Measurements from ENCODE around the gene RIN3.

Gene RIN3

DNA sequence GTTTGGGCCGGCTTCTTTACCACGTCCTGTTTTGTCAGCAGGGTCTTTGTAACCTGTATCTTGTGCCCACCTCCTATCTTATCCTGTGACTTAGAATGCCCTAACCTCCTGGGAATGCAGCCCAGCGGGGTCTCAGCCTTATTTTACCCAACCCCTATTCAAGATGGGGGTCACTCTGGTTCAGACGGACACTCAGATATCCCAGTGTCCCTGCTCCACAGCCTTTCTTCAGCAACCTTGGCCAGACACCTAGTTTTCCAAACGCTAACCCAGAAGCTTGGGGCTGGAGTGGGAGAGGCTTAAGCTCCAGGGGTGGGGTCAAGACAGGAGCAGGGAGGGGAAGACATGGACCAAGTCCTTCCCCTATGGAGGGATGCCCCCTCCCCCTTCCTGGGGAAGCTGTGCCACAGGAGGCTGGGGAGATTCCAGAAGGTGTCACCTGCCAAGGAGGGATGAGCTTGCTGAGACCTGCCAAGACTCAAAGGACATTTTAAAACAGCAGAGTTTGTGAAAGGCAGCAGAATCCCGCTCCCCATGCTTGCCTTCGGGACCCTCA is 62.2 kb downstream of the RIN3 start:
- DNase-seq = no peak

DNA sequence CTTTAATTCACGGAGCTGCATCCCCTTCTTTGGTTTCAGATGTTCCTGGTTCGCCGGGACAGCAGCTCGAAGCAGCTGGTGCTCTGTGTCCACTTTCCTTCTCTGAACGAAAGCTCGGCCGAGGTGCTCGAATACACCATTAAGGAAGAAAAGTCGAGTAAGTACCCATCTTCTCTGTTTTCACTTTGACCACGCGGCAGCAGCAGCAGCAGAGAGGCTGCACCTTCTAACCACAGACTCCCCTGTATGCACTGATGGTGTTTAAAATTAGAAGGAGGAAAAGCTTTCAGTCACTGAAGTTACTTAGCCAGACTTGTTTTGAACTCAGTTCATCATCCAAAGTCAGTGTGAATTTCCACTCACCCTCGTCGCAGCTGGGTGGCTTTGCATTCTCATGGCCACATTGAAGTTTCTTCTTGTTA is 63.8 kb downstream of the RIN3 start:
- no peak for DNase-seq

DNA sequence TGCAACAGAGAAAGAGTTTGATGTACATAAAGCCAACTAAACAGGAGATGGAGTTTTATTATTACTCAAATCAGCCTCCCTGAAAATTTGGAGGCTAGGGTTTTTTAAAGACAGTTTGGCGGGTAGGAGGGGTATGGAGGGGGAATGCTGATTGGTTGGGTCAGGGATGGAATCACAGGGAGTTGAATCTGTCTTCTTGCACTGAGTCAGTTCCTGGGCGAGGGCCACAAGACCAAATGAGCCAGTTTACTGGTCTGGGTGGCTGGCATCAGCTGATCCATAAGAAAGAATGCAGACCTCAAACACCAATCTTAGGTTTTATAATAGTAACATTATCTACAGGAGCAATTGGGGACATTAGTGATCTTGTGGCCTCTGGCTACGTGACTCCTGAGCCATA is 64.9 kb downstream of the RIN3 start:
- peak; percentile 48 for DNase-seq

GRCh38 chr14:92579244-92579936 is 65.8 kb downstream of the RIN3 start:
- peak; percentile 16 for DNase-seq

- no peak for DNase-seq
These were observed 67.6 kb downstream of the RIN3 start for GRCh38 chr14:92581206-92581605.

DNA sequence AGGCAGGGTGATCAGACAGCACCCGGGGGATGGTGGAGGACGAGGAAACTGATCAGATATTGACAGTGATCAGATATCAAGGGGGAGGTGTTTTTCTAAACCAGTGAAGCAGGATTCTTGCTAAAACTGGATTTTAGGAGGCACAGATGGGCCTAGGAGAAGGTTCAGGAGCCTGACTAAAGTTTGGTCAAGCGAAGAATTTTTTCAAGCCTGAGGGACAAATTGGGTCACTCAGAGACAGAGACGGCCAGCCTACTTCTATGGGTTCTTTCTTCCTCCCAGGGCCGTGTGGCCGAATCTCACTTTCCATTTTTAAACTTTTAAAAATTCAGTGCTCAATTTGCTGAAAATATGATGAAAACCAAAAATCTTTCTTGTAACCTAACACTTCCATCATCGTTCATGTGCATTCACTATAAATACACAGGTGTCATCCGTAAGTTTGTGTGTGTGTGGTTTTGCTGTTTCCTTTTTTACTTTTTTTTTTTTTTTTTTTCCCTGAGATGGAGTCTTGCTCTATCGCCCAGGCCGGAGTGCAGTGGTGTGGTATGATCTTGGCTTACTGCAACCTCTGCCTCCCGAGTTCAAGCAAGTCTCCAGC is 68.5 kb downstream of the RIN3 start:
- no peak for DNase-seq

- no peak for DNase-seq
These were observed 69.3 kb downstream of the RIN3 start for GRCh38 chr14:92582706-92583452.

DNA sequence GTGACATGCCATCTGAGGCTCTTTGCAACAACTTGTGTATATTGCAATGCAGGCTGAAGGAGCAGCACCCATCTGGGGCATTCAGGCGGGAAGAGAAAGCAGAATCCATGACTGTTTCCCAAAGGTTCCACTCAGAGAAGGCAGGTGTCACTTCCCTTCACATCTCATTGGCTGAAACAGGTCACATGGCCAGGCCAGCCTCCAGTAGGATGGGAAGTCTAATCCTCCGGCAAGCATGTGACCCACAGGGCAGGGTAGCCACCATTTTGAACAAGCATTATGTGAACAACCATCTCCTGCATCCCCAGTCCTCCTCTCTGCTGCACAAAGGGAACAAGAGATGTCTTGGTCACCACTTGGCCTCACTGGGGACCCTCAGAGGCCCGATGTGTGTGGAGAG is 70.6 kb downstream of the RIN3 start:
- DNase-seq = no peak

DNA sequence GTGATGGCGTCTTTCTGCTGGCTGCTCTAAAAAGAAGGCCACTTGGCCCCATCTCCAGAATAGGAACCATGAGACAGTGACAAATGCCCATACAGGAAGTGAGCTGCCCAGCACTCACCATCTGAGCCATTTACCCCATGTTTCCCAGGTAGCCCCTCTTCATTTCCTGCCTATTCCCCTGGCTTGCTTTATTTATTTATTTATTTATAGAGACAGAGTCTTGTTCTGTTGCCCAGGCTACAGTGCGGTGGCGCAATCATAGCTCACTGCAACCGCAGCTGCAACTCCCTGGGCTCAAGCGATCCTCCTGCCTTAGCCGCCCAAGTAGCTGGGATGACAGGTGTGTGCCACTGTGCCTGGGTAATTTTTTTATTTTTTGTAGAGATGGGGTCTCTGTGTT is 71.2 kb downstream of the RIN3 start:
- DNase-seq = no peak

DNA sequence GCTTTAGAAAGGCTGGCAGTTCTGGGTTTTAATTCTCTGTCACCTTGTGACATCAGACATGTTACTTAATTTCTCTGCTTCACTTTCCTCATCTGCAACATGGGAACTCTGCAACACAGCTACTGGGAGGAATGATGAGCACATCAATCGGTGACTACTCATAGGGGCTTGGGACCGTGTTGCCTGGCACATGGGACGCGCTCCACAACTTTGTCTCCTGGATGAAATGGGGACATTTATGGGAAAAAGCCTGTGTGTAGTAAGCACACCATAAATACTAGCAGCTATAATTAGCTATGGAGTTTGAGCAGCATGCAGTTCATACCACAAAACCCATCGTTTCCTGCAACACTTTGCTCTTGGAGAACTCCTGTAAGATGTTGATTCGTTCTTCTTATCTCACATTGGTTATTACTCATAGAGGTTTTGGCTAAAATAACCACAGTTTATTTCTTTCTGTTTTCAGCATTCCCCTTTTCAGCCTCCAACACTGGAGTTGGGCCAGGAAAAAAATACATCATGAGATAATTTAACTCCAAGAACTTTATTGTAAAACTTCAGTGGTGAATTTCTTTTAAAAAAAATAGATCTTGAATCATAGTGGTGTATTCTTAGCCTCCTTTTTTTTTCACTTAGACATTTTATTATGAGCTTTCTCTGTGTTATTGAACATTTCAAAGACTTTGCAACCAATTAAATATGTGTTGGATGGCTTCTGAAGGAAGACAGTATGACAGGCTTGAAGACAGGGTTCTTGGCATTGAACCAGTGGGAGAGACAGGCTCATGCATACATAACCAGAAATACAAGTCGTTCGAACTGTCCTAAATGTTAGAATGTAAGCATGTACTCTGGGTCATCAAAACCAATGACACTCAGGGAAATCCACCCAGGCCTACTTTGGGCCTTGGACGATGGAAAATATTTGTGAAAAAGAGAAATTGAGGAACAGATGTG is 72.7 kb downstream of the RIN3 start:
- peak; percentile 97 for DNase-seq

DNA sequence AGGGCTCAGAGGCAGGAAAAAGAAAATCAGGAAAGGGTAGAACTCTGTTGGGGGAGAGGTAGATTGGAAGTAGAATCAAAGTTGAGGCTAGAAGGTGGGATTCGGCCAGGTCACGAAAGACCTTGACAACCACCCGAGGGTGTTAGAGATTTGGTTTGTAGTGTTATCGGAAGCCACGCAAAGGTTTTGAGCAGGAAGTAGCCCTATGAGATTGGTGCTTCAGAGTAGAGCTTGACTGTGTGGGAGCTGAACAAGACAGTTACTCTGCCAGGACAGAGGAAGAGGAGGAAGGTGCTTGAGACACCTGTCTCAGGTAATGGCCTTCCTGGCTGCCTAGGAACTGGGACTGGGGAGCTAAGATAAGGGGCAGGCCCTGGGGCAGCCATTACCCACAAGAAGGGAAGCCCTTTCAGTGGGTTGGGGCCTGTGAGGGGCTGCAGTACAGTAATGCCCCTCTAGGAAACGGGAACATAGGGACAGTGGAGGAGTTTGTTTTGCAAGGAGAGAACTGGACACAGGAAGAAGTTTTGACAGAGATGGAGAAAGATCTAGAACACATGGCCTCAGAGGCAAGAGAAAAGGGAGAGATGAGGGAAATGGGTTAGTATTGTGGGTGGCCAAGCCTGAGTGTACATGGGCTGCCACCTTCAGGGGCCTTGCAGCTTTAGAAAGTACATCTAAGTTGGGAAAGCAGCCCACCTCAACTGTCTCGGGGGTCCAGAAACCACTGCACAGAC is 73.5 kb downstream of the RIN3 start:
- no peak for DNase-seq

DNA sequence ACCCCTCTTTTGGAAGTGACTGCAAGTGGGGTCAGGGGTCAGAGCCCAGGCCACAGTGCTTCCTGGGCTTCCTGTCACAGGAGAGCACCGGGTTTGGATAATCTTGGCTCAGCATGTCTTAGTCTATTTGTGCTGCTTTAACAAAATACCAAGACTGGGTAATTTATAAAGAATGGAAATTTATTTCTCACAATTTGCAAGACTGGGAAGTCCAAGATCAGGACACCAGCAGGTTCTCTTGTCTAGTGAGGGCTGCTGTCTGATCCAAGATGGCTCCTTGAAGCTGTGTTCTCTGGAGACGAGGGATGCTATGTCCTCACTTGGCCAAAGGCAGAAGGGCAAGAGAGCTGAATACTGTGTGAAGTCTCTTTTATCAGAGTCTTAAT is 74.1 kb downstream of the RIN3 start:
- DNase-seq = no peak

DNA sequence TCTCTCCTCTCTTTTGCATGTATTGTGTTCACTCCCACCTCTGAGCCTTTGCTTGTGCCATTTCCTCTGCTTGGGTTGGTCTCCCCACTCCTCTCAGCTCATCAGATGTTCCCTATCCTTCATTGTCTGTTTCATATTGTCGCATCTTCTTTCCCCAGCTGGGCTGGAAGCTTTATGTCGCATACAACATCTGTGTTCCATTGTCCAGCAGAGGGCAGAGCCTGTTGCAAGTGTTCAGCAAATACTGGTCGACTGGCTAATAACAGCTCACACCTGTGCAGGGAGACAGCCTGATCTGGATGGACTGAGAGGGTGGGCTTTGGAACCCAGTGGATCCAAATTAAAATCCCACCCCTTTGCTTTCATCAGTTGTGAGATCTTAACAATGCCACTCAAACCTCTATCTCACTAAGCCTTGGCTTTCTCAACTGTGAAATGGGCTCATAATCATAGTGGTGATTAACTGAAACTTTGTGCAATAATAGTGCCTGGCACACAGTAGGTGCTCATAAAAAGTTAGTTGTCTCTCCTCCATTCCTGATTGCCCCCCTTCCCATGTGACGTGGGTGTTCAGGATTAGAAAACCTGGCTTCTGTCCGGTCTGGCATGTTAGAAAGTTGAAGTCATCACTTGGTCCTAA is 75.8 kb downstream of the RIN3 start:
- DNase-seq = no peak

GRCh38 chr14:92590176-92590575 is 76.6 kb downstream of the RIN3 start:
- no peak for DNase-seq

DNA sequence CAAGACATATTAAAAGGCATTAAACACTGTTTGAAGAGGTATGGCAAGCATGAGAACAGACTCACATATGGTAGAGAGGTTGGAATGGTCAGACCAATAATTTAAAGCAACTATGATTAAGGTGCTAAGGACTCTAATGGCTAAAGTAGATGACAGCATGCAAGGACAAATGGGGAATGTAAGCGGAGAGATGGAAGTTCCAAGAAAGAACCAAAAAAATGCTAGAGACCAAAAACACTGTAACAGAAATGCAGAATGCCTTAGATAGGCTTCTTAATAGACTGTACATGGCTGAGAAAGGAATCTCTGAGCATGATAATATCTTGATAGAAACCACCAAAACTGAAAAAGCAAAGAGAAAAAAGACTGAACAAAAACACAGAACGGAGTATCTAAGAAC is 77.4 kb downstream of the RIN3 start:
- DNase-seq = no peak

- DNase-seq = no peak
These were observed 77.8 kb downstream of the RIN3 start for GRCh38 chr14:92591346-92591745.

GRCh38 chr14:92595267-92595666 is 81.7 kb downstream of the RIN3 start:
- DNase-seq = no peak

DNA sequence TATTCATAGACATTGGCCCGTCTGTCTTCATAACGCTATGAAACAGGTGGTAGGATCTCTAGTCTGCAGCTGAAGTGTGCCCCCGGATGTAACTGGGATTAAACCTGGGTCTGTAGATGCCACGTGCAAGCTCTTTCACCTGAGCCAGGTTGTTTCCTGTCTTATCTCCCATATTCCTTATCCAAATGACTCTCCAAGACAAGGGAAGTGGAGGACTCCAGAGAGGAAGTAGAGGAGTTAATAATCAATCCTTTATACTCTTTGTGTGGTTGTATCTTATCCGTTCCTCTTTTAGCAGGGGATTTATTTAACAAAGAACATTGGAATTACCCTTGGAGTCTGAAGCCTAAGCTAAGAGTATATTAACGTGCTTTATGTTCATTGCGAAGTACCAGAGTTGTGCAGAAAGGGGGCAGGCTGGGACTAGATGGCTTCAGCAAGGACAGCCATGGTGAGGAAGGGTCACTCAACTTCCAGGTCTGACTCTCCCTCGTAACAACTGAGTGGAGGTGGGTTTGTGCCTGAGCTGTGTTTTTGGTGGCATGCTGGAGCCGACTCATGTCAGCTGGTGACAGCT is 82.8 kb downstream of the RIN3 start:
- no peak for DNase-seq

- DNase-seq = no peak
These were observed 84.6 kb downstream of the RIN3 start for GRCh38 chr14:92597906-92598905.

DNA sequence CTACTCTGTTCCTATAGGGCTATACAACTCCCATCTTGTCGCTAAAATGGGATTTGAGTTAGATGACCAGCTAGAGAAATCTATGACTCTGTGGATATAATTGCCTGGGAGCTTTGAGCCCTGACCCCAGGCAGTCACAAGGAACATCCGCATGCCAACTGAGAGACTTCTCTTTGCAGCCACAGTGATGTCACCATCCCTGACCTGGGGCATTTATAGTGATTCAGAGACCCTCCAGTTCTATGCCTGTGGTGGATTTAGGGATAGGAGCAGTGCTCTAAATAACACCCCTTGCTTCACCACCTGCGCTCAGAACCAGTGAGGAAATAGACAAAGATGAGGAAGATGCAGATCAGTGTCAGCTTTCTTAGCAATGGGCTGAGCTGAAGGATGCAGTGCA is 86.2 kb downstream of the RIN3 start:
- DNase-seq = no peak
